Smooth muscle cell (in vitro differentiated cells): Measurements from ENCODE around the gene PARP9. TPM values are rescaled to one million over a fixed set of nuclear protein-coding genes. Genes with fewer than 3 reads are reported as not detected.
A peak's percentile ranks its signal among the peaks of the same experiment; 100 is the strongest.

Experiments
- DNase-seq: peaks from one replicate; lab custom pipeline; 2025; ENCODE audit not compliant: unreplicated experiment; lab: John Stamatoyannopoulos, UW
- H2AFZ ChIP-seq: fragments of 200-600 bp; sonication (generic); 2 replicates; pipeline ENCODE4 v1.6.0; 2016; ENCODE audit warnings: antibody characterized with exemption, low read depth, mild to moderate bottlenecking
- H3F3A ChIP-seq: fragments of 200-600 bp; sonication (generic); 2 replicates; pipeline ENCODE4 v1.6.0; 2017; ENCODE audit warnings: antibody characterized with exemption, low read depth
- H3K27ac ChIP-seq: fragments of 200-600 bp; sonication (generic); 2 replicates; pipeline ENCODE4 v1.5.1; 2016; ENCODE audit warnings: low read depth, mild to moderate bottlenecking
- H3K27me3 ChIP-seq: fragments of 200-600 bp; sonication (generic); 2 replicates; pipeline ENCODE4 v1.6.1; 2016; ENCODE audit warnings: low read depth, mild to moderate bottlenecking
- H3K36me3 ChIP-seq: fragments of 200-600 bp; sonication (generic); 2 replicates; pipeline ENCODE4 v1.5.1; 2016; ENCODE audit warnings: low read depth
- H3K4me1 ChIP-seq: fragments of 200-600 bp; sonication (generic); 2 replicates; pipeline ENCODE4 v1.5.1; 2016; ENCODE audit warnings: low read depth
- H3K4me2 ChIP-seq: fragments of 200-600 bp; sonication (generic); 2 replicates; pipeline ENCODE4 v1.6.0; 2016; ENCODE audit warnings: mild to moderate bottlenecking
- H3K4me3 ChIP-seq: fragments of 200-600 bp; sonication (generic); 2 replicates; pipeline ENCODE4 v1.5.1; 2016; ENCODE audit warnings: mild to moderate bottlenecking
- H3K79me2 ChIP-seq: fragments of 200-600 bp; sonication (generic); 2 replicates; pipeline ENCODE4 v1.6.0; 2016; ENCODE audit warnings: low read depth, mild to moderate bottlenecking
- H3K9ac ChIP-seq: fragments of 200-600 bp; sonication (generic); 2 replicates; pipeline ENCODE4 v1.6.0; 2016; ENCODE audit warnings: low read depth
- H3K9me3 ChIP-seq: fragments of 200-600 bp; sonication (generic); replicated peaks from 2 replicates; pipeline ENCODE4 v1.5.1; 2016; ENCODE audit warnings: low read depth
- H4K20me1 ChIP-seq: fragments of 200-600 bp; sonication (generic); 2 replicates; pipeline ENCODE4 v1.6.0; 2016; ENCODE audit warnings: low read depth
- CTCF ChIP-seq: fragments of 200-600 bp; sonication (generic); IDR thresholded peaks from 2 replicates; pipeline ENCODE4 v1.5.1; 2017; ENCODE audit warnings: borderline replicate concordance, mild to moderate bottlenecking, antibody characterized with exemption; ENCODE audit not compliant: insufficient read depth, poor library complexity, severe bottlenecking
- WGBS: methylation state at CpG from one replicate; pipeline ENCODE4 v1.1.7; 2016; ENCODE audit warnings: low lambda C conversion rate; 5-methylcytosine and 5-hydroxymethylcytosine counted together
- polyA plus RNA-seq: library from polyadenylated mRNA; unstranded; fragments of >200 nt; fragmentation: Nextera tagmentation; extraction: Ambion mirVana; gene quantifications from 2 replicates; pipeline ENCODE4 v1.2.1, GENCODE V29; 2016
- total RNA-seq: library from RNA; depleted of rRNA; stranded (reverse); fragments of >200 nt; gene quantifications from 2 replicates; pipeline ENCODE4 v1.2.3, GENCODE V29; 2014

Gene PARP9
- total and polyA plus RNA-seq, 2 experiments from 2014 or later: 3.8 to 5.1 TPM

DNA sequence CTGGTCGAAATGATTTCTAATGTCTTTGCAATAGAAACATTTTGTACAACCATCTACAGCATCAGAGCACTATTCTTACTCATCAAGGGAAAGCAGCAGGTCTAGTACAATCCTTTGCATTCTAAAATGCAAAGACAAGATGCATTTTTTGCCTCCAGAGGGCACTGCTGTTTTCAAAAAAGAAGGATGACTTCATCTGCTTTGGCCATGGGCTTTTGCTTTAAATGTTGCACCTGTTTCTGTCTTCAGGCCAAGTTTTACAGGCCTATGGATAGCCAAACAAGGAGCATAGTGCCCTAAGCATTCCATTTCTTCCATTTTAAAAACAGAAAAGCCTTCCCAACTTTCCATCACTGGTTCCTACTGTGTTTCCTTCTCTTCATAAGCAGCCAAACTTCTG, 3.4 kb downstream of the PARP9 start:
- DNase-seq: no peak
- no peak overlapping the region for H3K27ac ChIP-seq
- no peaks in the 10 kb centered on the region for H3K27me3 ChIP-seq
- H3K4me2 ChIP-seq: no peak overlapping the region
- H3F3A ChIP-seq: no peaks in the 10 kb centered on the region
- H3K79me2 ChIP-seq: no peaks in the 10 kb centered on the region
- TF ChIP-seq CTCF: peak; percentile 55
- no peaks in the 10 kb centered on the region for H4K20me1 ChIP-seq
- peaks cover 5% of the 10 kb centered on the region for H3K4me1 ChIP-seq
- H3K9me3 ChIP-seq: no peaks in the 10 kb centered on the region
- no peaks in the 10 kb centered on the region for H3K36me3 ChIP-seq
- no peak overlapping the region for H2AFZ ChIP-seq
- no peak overlapping the region for H3K9ac ChIP-seq
- WGBS: 77% methylated on average over 1 of the region's 1 CpG
- no peak overlapping the region for H3K4me3 ChIP-seq

- Histone ChIP-seq H3K9ac (no peak overlapping the region), H3K4me1 (peaks cover 9% of the 10 kb centered on the region), H4K20me1 (no peaks in the 10 kb centered on the region), H3K36me3 (no peaks in the 10 kb centered on the region), H3F3A (no peaks in the 10 kb centered on the region), H3K4me2 (no peak overlapping the region), H3K79me2 (no peaks in the 10 kb centered on the region), H2AFZ (no peak overlapping the region), H3K27me3 (no peaks in the 10 kb centered on the region), H3K27ac (no peak overlapping the region), H3K9me3 (no peaks in the 10 kb centered on the region), H3K4me3 (no peak overlapping the region)
- no peak for DNase-seq
- 62% methylated on average over 3 of the region's 3 CpGs for WGBS
- TF ChIP-seq CTCF: no peak
These were observed 4.2 kb downstream of the PARP9 start for GRCh38 chr3:122559906-122560305.

DNA sequence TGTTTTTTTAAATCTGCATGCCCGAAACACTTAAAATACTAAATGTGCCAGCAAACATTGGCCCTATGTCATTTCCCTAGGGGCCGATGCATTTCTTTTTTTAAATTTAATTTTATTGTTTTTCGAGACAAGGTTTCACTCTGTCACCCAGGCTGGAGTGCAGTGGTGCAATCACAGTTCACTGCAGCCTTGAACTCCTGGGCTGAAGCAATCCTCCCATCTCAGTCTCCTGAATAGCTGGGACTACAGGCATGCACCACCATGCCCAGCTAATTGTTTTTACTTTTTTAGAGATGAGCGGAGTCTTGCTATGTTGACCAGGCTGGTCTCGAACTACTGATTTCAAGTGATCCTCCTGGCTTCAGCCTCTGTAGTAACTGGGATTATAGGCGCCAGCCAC, 5.5 kb downstream of the PARP9 start:
- WGBS: 93% methylated on average over 6 of the region's 6 CpGs
- Histone ChIP-seq H3K4me2 (no peak overlapping the region), H3K36me3 (no peaks in the 10 kb centered on the region)

More for the DNA sequence above, 5.5 kb downstream of the PARP9 start:
- Histone ChIP-seq H3K27ac (no peak overlapping the region), H4K20me1 (no peaks in the 10 kb centered on the region), H3F3A (no peaks in the 10 kb centered on the region), H3K9ac (no peak overlapping the region), H2AFZ (no peak overlapping the region), H3K4me1 (peaks cover 5% of the 10 kb centered on the region), H3K4me3 (no peak overlapping the region), H3K79me2 (no peaks in the 10 kb centered on the region), H3K27me3 (no peaks in the 10 kb centered on the region), H3K9me3 (no peaks in the 10 kb centered on the region)
- TF ChIP-seq CTCF: no peak
- no peak for DNase-seq
